GM19043 (cell line): ENCODE data around the gene DPEP1.
"Not testable (repeated sequence)": the region's sequence is repeated elsewhere in the genome, so short reads cannot be mapped to it uniquely, and the experiment has no call there.

Experiments
- ATAC-seq: cut with Tn5 transposase; IDR thresholded peaks from one replicate; pipeline ENCODE4 v1.9.1; 2021; ENCODE audit warnings: low read depth; ENCODE audit not compliant: unreplicated experiment

The DPEP1 gene

GRCh38 chr16:89670496-89671431, 57.3 kb downstream of the DPEP1 start:
- no peak for ATAC-seq

GRCh38 chr16:89671565-89671964, 58.1 kb downstream of the DPEP1 start:
- not testable (repeated sequence) for ATAC-seq

DNA sequence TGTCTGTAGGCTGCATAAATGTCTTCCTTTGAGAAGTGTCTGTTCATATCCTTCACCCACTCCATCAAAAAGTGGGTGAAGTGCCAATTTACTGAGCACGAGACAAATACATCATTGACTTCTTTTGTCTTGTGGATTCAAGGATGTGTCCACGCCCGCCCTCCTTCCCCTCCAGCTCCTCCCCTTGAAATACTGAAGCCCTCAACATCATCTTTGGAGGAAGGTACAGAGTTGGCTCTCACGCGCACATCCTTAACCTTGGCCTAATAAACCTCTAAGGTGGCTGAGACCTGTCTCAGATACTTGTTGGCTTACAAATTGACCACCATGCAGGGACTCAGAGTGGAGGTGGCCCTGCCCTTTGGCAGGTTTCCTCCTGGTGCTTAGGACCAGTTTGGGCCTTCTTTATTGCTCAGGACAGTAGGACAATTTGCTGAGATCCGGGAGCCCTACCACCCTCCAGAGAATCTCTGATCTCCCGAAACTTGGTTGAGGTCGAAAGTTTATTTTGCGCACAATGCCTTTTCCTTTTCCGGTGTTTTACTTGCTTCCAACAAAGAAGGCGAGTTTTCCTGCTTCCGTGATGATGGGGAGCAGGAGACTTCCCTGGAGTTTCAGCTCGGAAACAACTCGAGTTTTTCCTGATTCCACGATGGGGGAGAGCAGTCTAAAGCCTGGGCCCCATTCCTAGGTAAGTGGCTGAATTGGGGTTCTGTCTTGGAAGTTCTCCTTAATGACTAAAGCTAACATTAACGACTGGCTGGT, 58.9 kb downstream of the DPEP1 start:
- no peak for ATAC-seq

DNA sequence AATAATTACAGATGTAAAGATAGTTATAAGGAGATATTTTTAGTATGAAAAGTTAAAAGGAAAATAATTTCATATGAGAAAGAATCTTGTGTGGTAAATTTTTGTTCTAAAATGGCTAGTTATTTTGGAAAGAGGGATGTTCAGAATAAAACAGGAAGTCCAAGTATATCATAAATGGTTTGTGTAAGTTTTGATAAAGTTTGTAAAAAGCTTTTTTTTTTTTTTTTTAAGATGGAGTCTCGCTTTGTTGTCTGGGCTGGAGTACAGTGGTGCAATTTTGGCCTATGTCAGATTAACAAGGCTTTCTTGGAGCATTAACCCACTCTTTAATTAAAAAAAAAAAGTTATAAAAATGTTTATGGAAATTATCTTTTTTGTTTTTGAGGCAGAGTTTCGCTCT, 64.8 kb downstream of the DPEP1 start:
- no peak for ATAC-seq

DNA sequence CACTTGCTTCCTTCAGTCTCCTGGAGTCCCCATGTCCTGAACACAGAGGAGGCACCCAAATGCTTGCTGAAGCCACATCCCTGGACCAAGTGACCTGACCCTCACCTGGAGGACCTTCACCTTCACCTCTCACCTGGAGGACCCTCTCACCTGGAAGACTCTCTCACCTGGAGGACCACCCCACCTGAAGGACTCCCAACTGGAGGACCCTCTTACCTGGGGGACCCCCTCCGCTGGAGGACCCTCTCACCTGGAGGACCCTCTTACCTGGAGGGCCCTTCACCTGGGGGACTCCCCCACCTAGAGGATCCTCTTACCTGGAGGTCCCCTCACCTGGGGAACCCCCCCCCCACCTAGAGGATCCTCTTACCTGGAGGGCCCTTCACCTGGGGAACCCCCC, 72.5 kb downstream of the DPEP1 start:
- no peak for ATAC-seq

GRCh38 chr16:89686520-89687091, 73.2 kb downstream of the DPEP1 start, which contains the start of gene CDK10:
TSS of gene CDK10 (plus strand) at chr16:89686689. CDS start at chr16:89686711, 22 bp downstream.
- peak; percentile 64 for ATAC-seq

- ATAC-seq: peak; percentile 28
Observed at GRCh38 chr16:89687092-89687940, 73.9 kb downstream of the DPEP1 start.
